ENCODE data around the gene OR4D6.

DNA sequence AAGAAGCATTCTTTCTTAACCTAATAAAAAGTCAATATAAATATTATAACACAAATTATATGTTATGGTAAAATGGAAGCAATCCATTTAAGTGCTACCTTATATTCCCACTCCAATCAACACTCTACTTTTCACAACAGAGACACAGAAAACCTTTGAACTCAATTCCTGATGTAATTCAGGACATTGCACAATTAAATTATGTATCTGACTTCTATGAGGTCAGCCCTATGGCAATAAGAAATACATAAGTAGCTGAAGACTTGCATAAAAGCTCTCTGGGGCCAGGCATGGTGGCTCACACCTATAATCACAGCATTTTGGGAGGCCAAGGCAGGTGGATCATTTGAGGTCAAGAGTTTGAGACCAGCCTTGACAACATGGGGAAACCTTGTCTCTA, 23.1 kb downstream of the OR4D6 start:
- TF ChIP-seq CTCF (IDR thresholded peaks at IDR 0.05) (no peak), POLR2A (IDR thresholded peaks at IDR 0.05) (no peak)
